Stomach (tissue), 9 donors: ENCODE measurements around the gene TMEM151B. TPM values are rescaled to one million over a fixed set of nuclear protein-coding genes. Genes with fewer than 3 reads are reported as not detected.

Experiments used
- DNase-seq, 2 donors: peaks; one replicate each; pipeline versions ENCODE4 v3.0.0 to v3.0.0-alpha.2; 2013 to 2019
- H3K27ac ChIP-seq, 5 donors: fragments of 200-600 bp in 4 of 5; sonication (generic) in 4 of 5; one replicate each; pipeline ENCODE4 v1.5.1; 2013 to 2019; ENCODE audit warnings: mild to moderate bottlenecking in 1 of 5, moderate library complexity in 1 of 5
- H3K27me3 ChIP-seq, 3 donors: fragments of 200-600 bp; sonication (generic); one replicate each; pipeline ENCODE4 v1.5.1; 2017 to 2019; ENCODE audit warnings: mixed run types in 1 of 3
- H3K36me3 ChIP-seq, 4 donors: fragments of 200-600 bp; sonication (generic); 1 replicate in 3 of 4; 2 replicates in 1 of 4; pipeline ENCODE4 v1.5.1; 2016 to 2019
- H3K4me1 ChIP-seq, 4 donors: fragments of 200-600 bp; sonication (generic); one replicate each; pipeline ENCODE4 v1.5.1; 2016 to 2019
- H3K4me3 ChIP-seq, 4 donors: fragments of 200-600 bp; sonication (generic) in 3 of 4; one replicate each; pipeline ENCODE4 v1.5.1; 2016 to 2019; ENCODE audit warnings: mild to moderate bottlenecking in 1 of 4
- H3K9me3 ChIP-seq, 4 donors: fragments of 200-600 bp; sonication (generic); one replicate each; pipeline ENCODE4 v1.5.1; 2016 to 2019
- CTCF ChIP-seq, 7 experiments: fragments of 450-650 bp in 4 of 7; fragments of 200-600 bp in 3 of 7; sonication (generic) in 3 of 7; IDR thresholded peaks; one replicate each; pipeline ENCODE4 v1.5.1; 2016 to 2019; ENCODE audit warnings: antibody characterized with exemption in 7 of 7, control low read depth in 2 of 7, mild to moderate bottlenecking in 1 of 7
- EP300 ChIP-seq: sonication (generic); formaldehyde crosslinking; IDR thresholded peaks from one replicate; pipeline ENCODE4 v1.6.1; 2017; ENCODE audit warnings: antibody characterized with exemption
- POLR2A ChIP-seq, 4 donors: fragments of 450-650 bp; IDR thresholded peaks; one replicate each; pipeline ENCODE4 v1.6.1; 2016; ENCODE audit warnings: antibody characterized with exemption in 4 of 4, control low read depth in 2 of 4, mild to moderate bottlenecking in 1 of 4, moderate library complexity in 1 of 4
- POLR2AphosphoS5 ChIP-seq, 3 donors: sonication (generic); formaldehyde crosslinking; IDR thresholded peaks; one replicate each; pipeline ENCODE4 v1.6.1; 2016; ENCODE audit warnings: antibody characterized with exemption in 3 of 3
- WGBS, 5 donors: extraction: QIAGEN DNeasy Blood & Tissue Kit in 3 of 5; methylation state at CpG; one replicate each; pipeline versions ENCODE4 v1.1.5 to v1.1.7; 2013 to 2018; 5-methylcytosine and 5-hydroxymethylcytosine counted together
- intact Hi-C: fragments of 100-400 bp; cut with DNase I; formaldehyde crosslinking; loops from one replicate; pipeline ENCODE4 v1.15.1; 2023; ENCODE audit warnings: low total_unique reads
- polyA plus RNA-seq, 3 donors: library from polyadenylated mRNA; stranded (reverse); fragments of 200-250 nt; gene quantifications; one replicate each; pipeline ENCODE4 v1.2.3, GENCODE V29; 2013
- total RNA-seq, 5 donors: library from RNA; depleted of rRNA; stranded (reverse); fragments of >200 nt; gene quantifications; one replicate each; pipeline versions ENCODE4 v1.1.0 to v1.2.3, GENCODE V29; 2014 to 2016
- donor health status: healthy with polysubstance abuse.
- donor health status: Bipolar disorder and iron deficiency.
- donor health status: healthy.

The TMEM151B gene
- total and polyA plus RNA-seq, 8 donors = 0.12 to 0.29 (median 0.23) TPM; not detected in 4

GRCh38 chr6:44238687-44239350 lies 31.4 kb upstream of the TMEM151B start:
- Histone ChIP-seq H3K27me3 (no peaks in the 10 kb centered on the region), H3K4me1 (peaks cover 35 to 49% (median 41%) of the 10 kb centered on the region in 4 donors), H3K27ac (peak overlapping the region in 4 of 5 donors; percentile 96 to 99 (median 97)), H3K9me3 (no peaks in the 10 kb centered on the region), H3K4me3 (no peak overlapping the region), H3K36me3 (no peaks in the 10 kb centered on the region)
- TF ChIP-seq CTCF (IDR thresholded peaks at IDR 0.05) = no peak
- no peak for TF ChIP-seq EP300
- no peak for TF ChIP-seq POLR2A (IDR thresholded peaks at IDR 0.05)
- TF ChIP-seq POLR2AphosphoS5 (IDR thresholded peaks at IDR 0.05) = no peak
- DNase-seq = no peak
- intact Hi-C loops = loop anchor here (10.0 kb wide), 1 partner anchor 64 kb away; no protein-coding TSS in a partner anchor
- WGBS, 5 donors = 81 to 87% (median 85%) methylated on average over 7 of the region's 7 CpGs

- peaks cover 8 to 20% (median 14%) of the 10 kb centered on the region in 4 donors for H3K4me1 ChIP-seq
- no peak overlapping the region for H3K27ac ChIP-seq
- WGBS, 5 donors = 80 to 95% (median 91%) methylated on average over 7 of the region's 7 CpGs
- no peaks in the 10 kb centered on the region for H3K27me3 ChIP-seq
- no peak overlapping the region for H3K4me3 ChIP-seq
- TF ChIP-seq POLR2A (IDR thresholded peaks at IDR 0.05) (no peak), CTCF (IDR thresholded peaks at IDR 0.05) (no peak), POLR2AphosphoS5 (IDR thresholded peaks at IDR 0.05) (no peak), EP300 (no peak)
- no peak for DNase-seq
- no peaks in the 10 kb centered on the region for H3K9me3 ChIP-seq
- no peaks in the 10 kb centered on the region for H3K36me3 ChIP-seq
- intact Hi-C loops = no loop called here
Measured at GRCh38 chr6:44243345-44243744, 26.9 kb upstream of the TMEM151B start.

- TF ChIP-seq POLR2AphosphoS5 (IDR thresholded peaks at IDR 0.05) (no peak), CTCF (IDR thresholded peaks at IDR 0.05) (no peak), POLR2A (IDR thresholded peaks at IDR 0.05) (no peak), EP300 (no peak)
- Histone ChIP-seq H3K36me3 (peaks cover 16 to 20% (median 19%) of the 10 kb centered on the region in 4 donors), H3K27me3 (no peaks in the 10 kb centered on the region), H3K9me3 (no peaks in the 10 kb centered on the region), H3K4me3 (peak overlapping the region; percentile 70 to 99 (median 92)), H3K27ac (peak overlapping the region; percentile 94 to 99 (median 98)), H3K4me1 (peaks cover 26 to 38% (median 33%) of the 10 kb centered on the region in 4 donors)
- DNase-seq = no peak
- 64 to 71% (median 69%) methylated on average over 12 of the region's 12 CpGs for WGBS, 5 donors
- intact Hi-C loops = no loop called here
Measured at GRCh38 chr6:44245391-44245911, 24.8 kb upstream of the TMEM151B start.

GRCh38 chr6:44245912-44246662 lies 24.2 kb upstream of the TMEM151B start:
- 0 to 1% (median 1%) methylated on average over 38 to 62 of the region's 62 CpGs for WGBS, 5 donors
- TF ChIP-seq CTCF (IDR thresholded peaks at IDR 0.05) (peak in 1 of 7 experiments; percentile 13), POLR2A (IDR thresholded peaks at IDR 0.05) (no peak), POLR2AphosphoS5 (IDR thresholded peaks at IDR 0.05) (peak; percentile 31 to 76 (median 62))

More at GRCh38 chr6:44245912-44246662, 24.2 kb upstream of the TMEM151B start:
- peak overlapping the region; percentile 94 to 99 (median 98) for H3K27ac ChIP-seq
- DNase-seq = peak; percentile 90 to 97
- H3K27me3 ChIP-seq = no peaks in the 10 kb centered on the region
- H3K9me3 ChIP-seq = no peaks in the 10 kb centered on the region
- intact Hi-C loops = no loop called here
- peaks cover 26 to 44% (median 37%) of the 10 kb centered on the region in 4 donors for H3K4me1 ChIP-seq
- peaks cover 23 to 27% (median 26%) of the 10 kb centered on the region in 4 donors for H3K36me3 ChIP-seq
- H3K4me3 ChIP-seq = peak overlapping the region; percentile 70 to 99 (median 92)
